ENCODE results near the gene CNTN5.

Gene CNTN5

GRCh38 chr11:100080821-100081220, 1060.1 kb downstream of the CNTN5 start:
- no peak for DNase-seq (ENCODE audit: low read depth in 2 of 2)

GRCh38 chr11:100093698-100094097, 1072.9 kb downstream of the CNTN5 start:
- no peak for DNase-seq (ENCODE audit: low read depth in 2 of 2)

- no peak for DNase-seq (ENCODE audit: low read depth in 2 of 2)
Measured at GRCh38 chr11:100094121-100094865, 1073.5 kb downstream of the CNTN5 start.

GRCh38 chr11:100095809-100096208, 1075.1 kb downstream of the CNTN5 start:
- DNase-seq (ENCODE audit: low read depth in 2 of 2): no peak

DNA sequence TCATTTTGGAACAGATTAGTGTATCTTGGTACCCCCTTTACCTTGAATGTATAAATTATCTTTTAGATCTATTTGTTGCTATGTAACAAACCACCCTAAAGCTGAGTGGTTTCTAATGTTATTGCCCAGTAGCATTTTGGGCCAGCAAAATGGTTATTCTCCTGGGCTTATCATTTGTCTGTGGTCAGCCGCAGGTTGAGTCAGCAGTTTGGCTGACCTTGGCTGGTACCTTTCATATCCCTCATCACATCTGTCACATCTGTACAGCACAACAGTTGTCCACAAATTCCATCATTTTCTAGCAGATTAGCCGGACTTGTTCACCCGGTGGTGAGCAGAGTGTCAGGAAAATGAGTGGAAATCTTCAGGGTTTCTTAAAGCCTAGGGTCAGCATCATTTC, 1077.8 kb downstream of the CNTN5 start:
- no peak for DNase-seq (ENCODE audit: low read depth in 2 of 2)

- DNase-seq (ENCODE audit: low read depth in 2 of 2): no peak
Measured at GRCh38 chr11:100105255-100105981, 1084.7 kb downstream of the CNTN5 start.

DNA sequence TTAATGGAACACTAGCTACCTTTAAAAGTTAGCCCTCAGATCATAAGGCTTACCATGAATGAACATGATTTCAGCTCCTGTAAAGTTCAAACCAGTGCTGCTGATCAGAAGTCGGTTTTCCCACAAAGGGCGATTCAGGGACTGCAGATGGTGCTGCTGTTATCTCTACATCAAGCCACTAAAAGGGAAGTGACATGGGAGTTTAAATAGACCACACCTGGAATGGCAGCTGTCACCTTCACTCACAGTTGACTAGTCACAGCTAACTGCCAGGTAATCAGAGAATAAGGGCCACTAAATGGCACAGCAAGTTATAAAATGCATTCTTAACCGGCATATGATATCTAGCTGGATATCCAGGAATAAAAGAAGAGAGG, 1085.2 kb downstream of the CNTN5 start:
- no peak for DNase-seq (ENCODE audit: low read depth in 2 of 2)

GRCh38 chr11:100119176-100119575, 1098.4 kb downstream of the CNTN5 start:
- no peak for DNase-seq (ENCODE audit: low read depth in 2 of 2)

DNA sequence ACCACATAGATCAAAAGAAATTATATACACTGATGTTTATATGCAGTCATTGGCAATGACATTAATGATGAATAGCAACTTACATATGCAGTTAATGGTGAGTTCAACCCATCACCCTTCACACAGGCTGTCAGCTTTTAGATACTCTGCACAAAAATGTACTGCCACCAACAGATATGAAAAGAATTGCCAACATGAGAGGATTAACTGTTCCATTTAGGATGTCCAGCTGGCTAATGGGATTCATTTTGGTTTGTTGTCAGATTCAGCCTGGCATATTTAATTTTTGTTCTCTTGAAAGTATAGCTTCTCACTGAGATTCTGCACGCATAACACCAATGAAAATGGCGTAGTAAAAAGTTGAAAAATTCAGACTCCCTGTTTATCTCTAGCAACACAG, 1112.4 kb downstream of the CNTN5 start:
- DNase-seq (ENCODE audit: low read depth in 2 of 2): no peak

DNA sequence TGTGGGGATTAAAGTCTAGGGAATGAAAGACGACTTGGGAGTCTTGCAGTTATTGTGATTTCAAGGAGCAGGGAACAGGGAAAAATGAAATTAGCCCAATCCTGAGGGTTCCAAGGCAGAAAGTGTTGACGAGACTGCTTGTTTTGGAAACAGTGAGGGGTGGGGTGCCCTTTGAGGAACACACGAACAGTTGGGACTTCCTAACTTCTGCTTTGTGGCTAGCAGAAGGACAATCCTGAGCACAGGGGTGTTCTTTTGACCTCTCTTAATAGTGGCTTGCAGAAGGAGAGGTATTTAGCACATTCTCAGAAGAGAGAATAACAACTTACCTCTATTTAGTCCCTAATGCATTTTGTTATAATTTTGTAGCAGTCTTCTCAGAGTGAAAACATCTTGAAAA, 1120.5 kb downstream of the CNTN5 start:
- DNase-seq (ENCODE audit: low read depth in 2 of 2): no peak

DNA sequence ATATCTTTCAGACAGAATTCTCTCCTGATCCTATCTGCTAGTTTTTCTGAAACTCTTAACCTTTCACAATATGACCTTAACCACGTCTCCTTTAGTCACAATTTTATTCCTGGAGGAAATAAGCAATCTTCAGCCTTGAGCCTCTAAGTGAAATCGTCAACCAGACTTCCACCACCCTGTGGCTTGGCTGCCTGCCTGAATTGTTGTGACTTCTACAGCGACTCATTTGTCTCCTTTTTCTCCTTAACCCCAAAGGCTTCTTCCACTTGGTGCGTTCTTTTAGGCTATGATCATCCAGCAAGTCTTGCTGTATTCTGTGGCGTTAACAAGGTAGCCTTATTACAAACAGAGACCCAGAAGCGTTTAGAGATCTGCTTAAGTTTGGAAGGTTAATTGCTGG, 1131.2 kb downstream of the CNTN5 start:
- no peak for DNase-seq (ENCODE audit: low read depth in 2 of 2)

DNA sequence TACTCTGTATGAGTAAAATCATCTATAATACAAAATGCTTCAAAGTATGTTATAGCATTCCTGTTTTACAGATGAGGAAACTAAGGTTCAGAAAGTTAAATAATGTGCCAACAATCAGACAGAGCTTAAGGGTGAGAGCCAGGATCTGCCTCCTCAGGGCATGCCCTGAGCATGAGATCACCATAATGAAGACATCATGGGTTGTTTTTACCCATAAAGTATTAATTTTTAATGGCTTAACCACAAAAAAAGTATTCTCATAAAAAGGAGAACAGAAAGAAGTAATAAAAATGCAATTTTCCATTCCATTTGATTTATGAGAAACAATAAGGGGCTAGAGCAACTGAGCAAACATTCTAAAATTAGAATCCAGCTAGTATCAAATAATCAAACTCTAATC, 1132.0 kb downstream of the CNTN5 start:
- no peak for DNase-seq (ENCODE audit: low read depth in 2 of 2)

- DNase-seq (ENCODE audit: low read depth in 2 of 2): no peak
Measured at GRCh38 chr11:100163471-100163870, 1142.7 kb downstream of the CNTN5 start.

- DNase-seq (ENCODE audit: low read depth in 2 of 2): no peak
Measured at GRCh38 chr11:100174881-100175280, 1154.1 kb downstream of the CNTN5 start.

DNA sequence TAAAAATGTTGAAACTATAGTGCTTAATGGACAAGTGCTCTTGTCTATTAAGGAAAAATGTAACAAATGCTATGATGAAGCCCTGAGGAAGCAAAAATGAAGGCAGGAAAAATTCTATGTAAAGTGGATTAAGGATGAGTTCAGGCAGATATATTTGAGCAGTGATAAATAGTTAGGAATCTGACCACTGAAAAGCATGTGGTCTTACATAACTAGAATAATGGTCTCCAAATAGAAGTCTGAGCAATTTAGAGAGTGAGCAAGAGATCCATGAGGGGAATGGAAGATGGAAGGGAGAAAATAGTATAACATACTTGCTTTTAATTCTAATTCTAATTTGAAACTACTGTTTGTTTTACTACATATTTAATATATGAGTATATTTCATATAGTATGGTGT, 1155.7 kb downstream of the CNTN5 start:
- no peak for DNase-seq (ENCODE audit: low read depth in 2 of 2)

DNA sequence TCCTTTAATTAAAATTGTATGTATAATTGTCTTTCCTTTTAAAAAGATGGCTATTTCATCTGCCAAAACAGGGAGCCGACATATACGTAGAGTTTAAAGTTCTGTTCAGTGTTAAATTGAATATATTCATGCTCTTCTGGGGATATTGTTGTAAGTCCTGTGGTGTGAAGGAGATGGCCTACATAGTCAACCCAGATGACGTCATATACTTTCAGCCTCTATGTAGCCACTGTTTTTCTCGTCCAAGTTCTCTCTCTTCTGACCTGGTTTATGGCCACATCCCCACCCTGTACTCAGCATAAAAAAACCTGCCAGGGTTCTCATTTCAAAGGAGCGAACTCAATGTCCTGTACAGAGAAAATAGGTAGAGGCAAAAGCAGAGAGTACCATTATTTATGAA, 1156.9 kb downstream of the CNTN5 start:
- no peak for DNase-seq (ENCODE audit: low read depth in 2 of 2)

- DNase-seq (ENCODE audit: low read depth in 2 of 2): no peak
Measured at GRCh38 chr11:100182350-100182749, 1161.6 kb downstream of the CNTN5 start.

GRCh38 chr11:100182927-100183326, 1162.2 kb downstream of the CNTN5 start:
- no peak for DNase-seq (ENCODE audit: low read depth in 2 of 2)

GRCh38 chr11:100185588-100185987, 1164.8 kb downstream of the CNTN5 start:
- no peak for DNase-seq (ENCODE audit: low read depth in 2 of 2)

DNA sequence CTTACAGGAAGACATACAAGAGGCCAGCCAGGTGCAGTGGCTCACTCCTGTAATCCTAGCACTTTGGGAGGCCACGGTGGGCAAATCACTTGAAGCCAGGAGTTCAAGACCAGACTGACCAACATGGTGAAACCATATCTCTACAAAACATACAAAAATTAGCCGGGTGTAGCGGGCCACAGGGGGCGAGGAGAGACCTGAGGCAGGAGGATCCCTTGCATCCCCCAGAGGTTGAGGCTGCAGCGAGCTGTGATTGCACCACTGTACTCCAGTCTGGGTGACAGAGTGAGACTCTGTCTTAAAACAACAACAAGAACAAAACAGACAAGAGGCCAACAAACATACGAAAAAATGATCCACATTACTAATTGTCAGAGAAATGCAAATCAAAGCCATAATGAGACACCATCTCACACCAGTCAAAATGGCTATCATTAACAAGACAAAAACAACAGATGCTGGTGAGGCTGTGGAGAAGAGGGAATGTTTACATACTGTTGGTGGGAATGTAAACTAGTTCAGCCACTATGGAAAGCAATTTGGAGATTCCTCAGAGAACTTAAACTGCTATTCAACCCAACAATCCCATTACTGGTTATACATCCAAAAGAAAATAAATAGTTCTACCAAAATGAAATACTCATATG, 1167.5 kb downstream of the CNTN5 start:
- DNase-seq (ENCODE audit: low read depth in 2 of 2): no peak

DNA sequence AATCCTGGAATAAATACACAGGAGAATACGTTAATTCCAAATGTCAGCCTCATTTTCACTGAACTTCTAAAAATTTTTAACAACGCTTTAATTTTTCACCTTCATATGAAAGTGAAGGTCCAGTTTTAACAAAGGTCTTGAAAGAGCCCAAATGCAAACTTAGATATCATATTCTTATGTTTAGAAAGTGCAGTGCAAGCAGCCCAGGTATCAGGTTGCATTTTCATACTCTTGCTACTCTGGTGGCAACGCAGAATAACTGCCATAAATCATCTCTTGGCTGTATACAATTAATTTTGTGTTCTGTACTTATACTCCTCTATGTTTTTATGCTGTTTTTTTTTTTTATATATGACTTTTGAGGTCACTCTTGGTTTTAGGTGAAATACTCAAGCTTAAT, 1169.6 kb downstream of the CNTN5 start:
- no peak for DNase-seq (ENCODE audit: low read depth in 2 of 2)

DNA sequence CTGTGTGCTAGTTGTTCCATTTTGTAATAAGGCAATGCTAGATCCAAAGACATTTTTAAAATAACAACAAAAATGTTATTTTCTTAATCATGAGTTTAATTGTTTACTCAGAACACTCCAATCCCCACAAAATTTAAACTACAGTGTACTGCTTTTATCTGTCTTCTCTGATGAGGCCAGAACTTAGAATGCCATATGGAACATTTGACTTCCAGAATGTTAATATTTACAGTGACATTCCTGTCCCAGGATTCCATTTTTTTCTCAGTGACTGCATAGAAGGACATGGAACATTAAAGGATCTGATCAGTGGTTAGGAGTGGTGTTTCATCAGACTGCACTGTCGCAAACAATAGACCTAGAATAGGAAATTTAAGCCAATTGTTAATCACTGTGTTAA, 1171.4 kb downstream of the CNTN5 start:
- DNase-seq (ENCODE audit: low read depth in 2 of 2): no peak

GRCh38 chr11:100203789-100204188, 1183.0 kb downstream of the CNTN5 start:
- DNase-seq (ENCODE audit: low read depth in 2 of 2): no peak

Measured in stimulated activated CD8-positive, alpha-beta memory T cell treated with anti-CD3 and anti-CD28 coated beads, Interleukin-2, amount 100 ng/mL, for 48 hours (primary cell).